ENCODE data around the gene RPL18.
"Not testable (repeated sequence)": the region's sequence is repeated elsewhere in the genome, so short reads cannot be mapped to it uniquely, and the experiment has no call there.

Gene RPL18

DNA sequence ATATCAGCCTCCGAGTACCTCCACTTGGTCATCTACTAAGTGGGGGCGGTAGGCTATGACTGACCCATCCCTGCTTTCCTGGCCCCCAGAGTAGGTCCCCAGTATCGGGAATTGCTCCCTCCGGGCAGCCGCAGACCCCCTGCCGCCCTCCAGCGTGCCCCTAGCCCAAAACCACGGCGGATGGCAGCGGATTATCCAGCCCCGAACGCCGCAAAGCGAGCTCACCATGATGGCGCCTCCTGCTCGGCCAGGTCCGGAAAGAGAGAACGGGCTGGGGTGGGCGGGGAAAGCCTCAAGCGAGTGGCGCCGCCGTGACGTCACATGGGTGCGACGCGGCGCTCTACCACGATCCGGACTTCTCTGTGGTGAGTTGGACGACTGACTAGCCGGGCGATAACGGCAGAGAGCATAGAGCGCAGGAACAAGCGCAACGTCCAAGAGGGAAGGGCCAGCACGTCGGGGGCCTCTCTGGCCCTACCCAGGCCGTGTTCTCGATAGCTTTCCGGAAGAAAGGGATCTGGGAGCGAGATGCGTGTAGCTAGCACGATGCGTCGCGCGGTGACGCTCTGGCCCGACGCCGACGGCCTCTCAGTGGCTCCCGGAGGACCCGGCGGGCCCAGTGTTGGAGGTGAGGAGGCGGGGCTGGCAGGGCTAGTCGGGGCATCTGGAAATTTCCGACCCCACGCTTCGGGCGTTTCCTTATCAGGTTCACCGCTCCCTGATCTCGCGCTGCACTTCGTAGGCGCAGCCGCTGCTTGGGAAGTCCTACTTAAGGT, at the start of gene RPL18, which contains the start of gene SPHK2:
Gene RPL18 (minus strand): TSS at position 263 of the 776 bp plus-strand sequence. CDS start 35 bp downstream, at position 228.
Gene SPHK2 (plus strand): TSS at position 591 of the 776 bp plus-strand sequence. CDS start 1,009 bp downstream, outside the sequence.
- DNase-seq: peak; percentile 92 to 94

- DNase-seq: no peak
Measured at GRCh38 chr19:48668761-48669160, 49.8 kb upstream of the RPL18 start.

DNA sequence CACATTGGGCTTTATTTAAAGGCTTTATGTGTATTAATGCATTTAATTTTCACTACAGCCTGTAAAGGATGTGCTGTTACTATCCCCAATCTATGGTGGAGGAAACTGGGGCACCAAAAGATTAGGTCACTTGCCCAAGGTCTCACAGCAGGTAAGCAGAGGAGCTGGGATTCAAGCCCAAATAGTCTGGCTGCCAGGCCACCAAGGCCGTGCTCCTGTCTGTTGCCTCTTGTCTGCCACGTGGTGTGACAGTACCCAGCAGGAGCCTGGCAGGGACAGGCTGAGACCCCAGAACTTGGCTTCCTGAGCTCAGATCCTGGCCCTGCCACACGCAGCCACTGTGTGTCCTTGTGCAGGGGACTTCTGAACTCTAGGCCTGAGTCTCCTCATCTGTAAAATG, 49.4 kb upstream of the RPL18 start:
- DNase-seq: no peak

DNA sequence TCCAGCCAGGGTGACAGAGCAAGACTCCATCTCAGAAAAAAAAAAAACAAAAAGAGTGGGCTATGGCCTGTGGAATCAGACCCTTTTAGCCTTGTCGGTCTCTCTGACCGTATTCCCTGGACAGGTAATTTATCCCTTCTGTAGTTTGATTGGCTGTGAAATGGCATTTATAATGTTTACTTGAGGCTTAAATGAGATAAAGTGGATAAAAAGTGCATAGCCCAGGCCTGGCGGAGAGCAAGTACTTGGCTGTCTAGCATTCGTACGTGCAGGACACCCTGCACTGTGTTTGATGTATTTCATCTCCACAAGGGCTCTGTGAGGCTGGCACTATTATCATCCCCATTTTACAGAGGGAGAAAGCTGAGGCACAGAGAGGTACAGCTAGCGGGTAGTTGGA, 46.8 kb upstream of the RPL18 start:
- DNase-seq: no peak

DNA sequence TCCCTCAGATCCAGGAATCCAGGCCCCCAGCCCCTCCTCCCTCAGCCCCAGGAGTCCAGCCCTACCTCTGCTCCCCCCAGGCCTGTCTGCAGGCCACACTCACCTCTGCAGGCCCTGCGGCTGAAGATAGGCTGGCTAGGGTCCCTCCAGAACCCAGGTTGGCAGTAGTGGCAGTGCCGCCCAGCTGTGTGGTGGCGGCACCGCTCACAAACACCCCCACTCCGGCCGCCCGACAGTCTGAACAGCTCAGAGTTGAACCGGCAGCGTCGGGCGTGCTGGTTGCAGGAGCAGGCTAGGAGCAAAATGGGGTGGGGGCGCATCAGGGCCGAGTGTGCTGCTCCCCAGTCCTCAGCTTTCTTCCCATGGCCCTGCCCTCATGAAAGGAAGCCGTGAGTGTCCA, 45.5 kb upstream of the RPL18 start:
- DNase-seq: no peak

DNA sequence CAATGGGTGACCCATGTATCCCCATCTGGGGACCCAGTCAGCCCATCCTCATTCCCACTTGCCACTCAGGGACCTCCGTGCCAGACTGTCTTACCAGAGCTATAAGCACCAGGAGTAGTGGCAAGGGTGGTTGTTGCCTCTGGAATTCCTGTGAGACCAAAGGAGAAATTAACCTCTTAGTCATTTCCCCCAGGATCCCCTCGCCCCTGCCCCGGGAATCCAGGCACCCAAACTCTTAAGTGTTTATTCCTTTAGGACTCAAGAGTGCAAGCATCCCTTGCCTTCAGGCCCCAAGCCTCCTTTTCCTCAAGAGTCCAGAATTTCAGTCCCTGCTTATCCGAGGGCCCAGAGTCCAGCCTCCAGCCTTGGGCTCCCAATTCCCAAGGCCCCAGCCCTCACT, 44.7 kb upstream of the RPL18 start:
- no peak for DNase-seq

GRCh38 chr19:48661711-48662090, 42.7 kb upstream of the RPL18 start:
- no peak for DNase-seq

- DNase-seq: peak; percentile 78 to 79
Measured at GRCh38 chr19:48660852-48661710, 42.1 kb upstream of the RPL18 start.

GRCh38 chr19:48659768-48660167, 40.8 kb upstream of the RPL18 start:
- DNase-seq: no peak

DNA sequence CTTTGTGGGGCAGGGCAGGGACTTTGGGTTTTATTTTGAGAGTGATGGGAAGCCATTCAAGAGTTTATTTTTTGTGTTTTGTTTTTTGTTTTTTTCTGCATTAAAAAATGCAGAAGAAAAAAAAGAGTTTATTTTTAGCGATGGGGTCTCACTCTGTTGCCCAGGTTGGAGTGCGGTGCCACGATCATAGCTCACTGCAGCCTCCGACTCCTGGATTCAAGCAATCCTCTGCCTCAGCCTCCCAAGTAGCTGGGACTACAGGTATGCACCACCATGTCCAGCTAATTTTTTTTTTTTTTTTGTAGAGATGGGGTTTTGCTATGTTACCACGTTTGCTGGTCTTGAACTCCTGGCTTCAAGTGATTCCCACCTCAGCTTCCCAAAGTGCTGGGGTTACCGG, 39.5 kb upstream of the RPL18 start:
- DNase-seq: no peak

DNA sequence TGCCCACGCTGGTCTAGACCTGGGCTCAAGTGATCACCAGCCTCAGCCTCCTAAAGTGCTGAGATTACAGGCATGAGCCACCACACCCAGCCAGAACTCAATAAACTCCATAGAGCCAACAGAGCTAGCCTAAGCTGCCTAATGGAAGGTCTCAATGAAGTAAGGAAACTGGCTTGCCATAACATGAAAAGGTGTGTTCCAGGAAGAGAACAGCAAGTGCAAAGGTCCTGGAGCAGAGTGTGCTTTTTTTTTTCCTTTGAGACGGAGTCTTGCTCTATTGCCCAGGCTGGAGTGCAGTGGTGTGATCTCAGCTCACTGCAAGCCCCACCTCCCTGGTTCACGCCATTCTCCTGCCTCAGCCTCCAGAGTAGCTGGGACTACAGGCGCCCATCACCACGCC, 38.9 kb upstream of the RPL18 start:
- not testable (repeated sequence) for DNase-seq

- no peak for DNase-seq
Measured at GRCh38 chr19:48656840-48657474, 38.0 kb upstream of the RPL18 start.

GRCh38 chr19:48654299-48655059, 35.5 kb upstream of the RPL18 start:
- no peak for DNase-seq

- no peak for DNase-seq
Measured at GRCh38 chr19:48651683-48652048, 32.7 kb upstream of the RPL18 start.

DNA sequence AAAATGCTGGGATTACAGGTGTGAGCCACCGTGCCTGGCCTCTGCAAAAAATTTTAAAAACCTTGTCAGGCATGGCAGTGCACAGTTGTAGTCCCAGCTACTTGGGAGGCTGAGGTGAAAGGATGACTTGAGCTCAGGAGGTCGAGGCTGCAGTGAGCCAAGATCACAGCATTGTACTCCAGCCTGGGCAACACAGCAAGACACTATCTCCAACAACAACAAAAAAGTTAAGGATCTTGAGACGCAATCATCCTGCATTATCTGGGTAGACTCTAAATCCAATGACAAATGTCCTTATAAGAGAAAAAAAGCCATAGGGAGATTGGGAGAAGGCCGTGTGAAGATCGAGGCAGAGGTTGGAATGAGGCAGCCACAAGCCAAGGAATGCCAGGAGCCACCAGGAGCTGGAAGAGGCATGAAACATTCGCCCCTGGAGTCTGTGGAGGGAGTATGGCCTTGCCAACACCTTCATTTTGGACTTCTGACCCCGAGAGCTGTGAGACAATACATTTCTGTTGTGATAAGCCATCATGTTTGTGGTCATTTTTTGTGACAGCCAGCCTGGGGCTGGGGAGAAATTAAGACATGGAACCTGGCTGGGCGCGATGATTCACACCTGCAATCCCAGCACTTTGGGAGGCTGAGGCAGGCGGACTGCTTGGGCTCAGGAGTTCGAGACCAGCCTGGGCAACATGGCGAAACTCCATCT, 32.1 kb upstream of the RPL18 start:
- DNase-seq: no peak

GRCh38 chr19:48648134-48648533, 29.2 kb upstream of the RPL18 start:
- DNase-seq: no peak

DNA sequence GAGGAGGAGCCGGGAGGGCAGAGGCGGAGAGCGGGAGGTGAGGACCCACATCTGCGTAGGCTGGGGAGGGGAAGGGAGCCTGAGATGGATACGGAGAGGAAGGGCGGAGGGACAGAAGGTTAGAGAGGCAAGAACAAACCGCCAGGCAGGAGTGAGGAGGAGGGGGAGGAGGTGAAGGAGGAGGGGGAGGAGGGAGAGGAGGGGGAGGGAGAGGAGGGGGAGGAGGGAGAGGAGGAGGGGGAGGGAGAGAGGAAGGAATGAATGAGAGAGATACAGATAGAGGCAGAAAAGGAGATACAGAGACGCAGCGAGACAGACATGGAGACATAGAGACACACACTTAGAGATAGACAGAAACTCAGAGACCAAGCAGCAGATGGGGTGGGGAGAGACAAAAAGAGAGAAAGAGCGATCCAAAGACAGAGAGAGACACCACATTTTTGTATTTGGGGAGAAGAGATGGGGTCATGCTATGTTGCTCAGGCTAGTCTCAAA, 27.8 kb upstream of the RPL18 start:
- no peak for DNase-seq

- DNase-seq: peak; percentile 86 to 87
Measured at GRCh38 chr19:48646001-48646721, 27.2 kb upstream of the RPL18 start, which contains the start of gene CA11. TSS of gene CA11 (minus strand) at chr19:48646187. CDS start at chr19:48645632, 555 bp downstream.

GRCh38 chr19:48645620-48646000, 26.6 kb upstream of the RPL18 start:
- DNase-seq: no peak

GRCh38 chr19:48644839-48645619, 26.1 kb upstream of the RPL18 start:
- peak; percentile 64 to 69 for DNase-seq
